K562 treated with DMSO at 1 percent for 24 hours (cell line): ENCODE data around the gene MYH7. TPM values are rescaled to one million over a fixed set of nuclear protein-coding genes. Genes with fewer than 3 reads are reported as not detected.

ENCODE experiments used
- total RNA-seq: library from RNA; unstranded; fragments of 300-600 nt; gene quantifications from 2 replicates; pipeline ENCODE4 v1.2.3, GENCODE V29; 2022; ENCODE audit warnings: low read depth; ENCODE audit not compliant: insufficient read depth

MYH7 gene
- total RNA-seq = not detected in 2 replicates

DNA sequence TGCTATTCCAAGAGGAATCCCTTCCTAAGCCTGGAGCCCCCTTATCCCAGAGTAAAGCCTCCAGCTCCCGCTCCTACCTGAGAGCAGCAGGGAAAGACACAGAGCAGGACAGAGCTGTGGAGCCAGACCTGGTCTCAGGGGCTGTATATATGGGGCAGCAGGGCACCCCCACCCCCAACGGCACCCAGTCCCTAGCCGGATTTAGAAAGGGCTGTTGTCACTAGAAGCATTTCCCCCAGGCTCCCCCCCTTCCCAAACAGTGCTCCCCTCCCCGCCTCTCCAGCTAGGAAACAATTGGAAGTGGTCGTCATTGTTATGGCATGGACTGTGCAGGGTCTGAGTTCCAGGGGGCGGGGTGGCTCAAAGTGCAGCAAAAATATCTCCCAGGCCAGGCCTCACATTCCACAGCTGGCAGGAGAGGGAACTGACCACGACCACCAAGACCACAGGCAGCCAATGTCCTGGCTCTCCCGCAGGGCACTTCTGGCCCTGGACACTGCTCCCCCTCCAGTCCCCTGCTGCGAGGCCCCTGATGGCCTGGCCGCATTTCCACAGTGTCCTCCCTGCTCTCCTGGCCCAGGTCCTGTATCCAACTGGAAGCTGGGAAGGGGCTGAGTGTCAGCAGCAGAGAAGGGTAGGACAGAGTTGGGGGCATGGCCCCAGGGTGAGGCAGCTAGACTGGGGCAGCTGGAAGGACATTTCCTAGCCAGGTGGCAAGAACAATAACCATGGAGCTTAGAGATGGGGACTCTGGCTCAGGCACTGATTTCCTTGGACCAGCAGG, at the start of gene MYH7:
Gene MYH7 (minus strand): TSS at position 118 of the 784 bp plus-strand sequence. CDS start 1,928 bp downstream, outside the sequence.

DNA sequence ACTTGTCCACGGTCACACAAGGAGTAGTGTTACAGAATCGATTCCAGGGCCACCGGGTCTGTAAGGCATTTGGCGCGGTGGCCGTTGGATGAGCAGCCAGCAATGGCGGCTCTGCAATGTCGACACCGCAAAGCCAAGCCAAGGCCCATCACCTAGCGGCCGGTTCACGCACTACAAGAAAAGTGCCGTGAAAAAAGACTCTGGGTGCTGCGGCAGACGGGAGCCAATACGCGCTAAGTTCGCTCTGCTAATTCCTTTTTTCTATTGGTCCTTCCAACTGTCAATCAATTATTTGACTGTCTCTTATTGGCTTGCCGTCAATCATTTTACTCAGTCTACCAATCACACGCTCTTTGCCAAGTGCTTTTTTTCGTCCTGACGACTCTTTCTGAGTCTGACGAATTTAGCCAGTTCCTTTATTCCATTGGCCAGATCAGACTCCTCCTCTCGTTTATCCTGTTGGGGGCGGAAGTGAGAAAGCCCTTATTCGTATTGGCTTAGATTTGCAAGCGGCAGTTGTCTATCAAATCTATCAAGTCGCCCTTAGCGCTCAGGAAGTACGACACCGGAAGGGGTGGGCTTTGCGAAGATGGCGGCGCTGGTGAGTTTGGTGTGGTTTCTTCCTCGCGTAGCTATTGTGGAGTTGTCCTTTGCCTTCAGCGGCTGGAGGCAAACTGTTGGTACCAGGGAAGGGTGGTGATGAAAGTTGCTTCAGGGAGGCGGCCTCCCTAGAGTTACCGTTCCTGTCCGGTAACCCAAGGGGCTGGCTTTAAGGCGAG, 33.9 kb upstream of the MYH7 start, which contains the start of gene NGDN:
Gene NGDN (plus strand): TSS at position 577 of the 779 bp plus-strand sequence. CDS start 13 bp downstream, at position 590.

DNA sequence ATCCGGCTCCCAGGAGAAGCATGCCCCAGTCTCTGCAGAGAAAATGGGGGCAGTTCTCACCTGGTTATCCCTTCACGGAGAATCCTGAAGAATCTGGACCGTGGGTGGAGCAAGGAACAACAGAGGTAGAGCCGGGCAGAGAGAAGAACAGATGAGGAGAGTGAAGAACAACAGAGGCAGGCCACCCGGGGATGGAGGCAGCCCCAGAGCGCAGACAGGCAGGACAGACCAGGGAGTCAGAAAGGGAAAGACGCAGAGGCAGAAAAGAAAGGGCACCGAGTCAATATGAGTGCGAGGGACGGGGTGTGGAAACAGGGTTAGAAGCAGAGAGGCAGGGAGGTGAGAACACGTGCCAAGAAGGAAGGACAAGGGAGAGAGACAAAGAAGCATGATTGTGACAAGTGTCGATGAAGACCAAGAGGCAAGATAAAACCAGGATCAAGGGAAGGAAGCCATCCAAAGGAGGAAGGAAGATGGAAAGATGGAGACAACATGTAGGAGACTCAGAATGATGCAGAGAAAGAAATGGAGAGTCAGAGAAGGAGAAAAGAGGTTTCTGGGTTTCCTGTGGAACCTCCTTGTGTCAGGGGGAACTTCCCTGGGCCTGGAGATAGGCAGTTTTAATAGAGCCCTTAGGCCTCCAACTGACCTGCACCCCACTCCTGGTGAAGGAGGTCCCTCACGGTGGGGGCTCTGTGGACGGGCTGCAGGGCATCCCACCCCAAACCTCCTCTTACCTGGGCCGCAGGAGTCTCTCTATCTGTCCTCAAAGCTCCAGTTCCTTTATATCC, 27.7 kb downstream of the MYH7 start, which contains the start of gene MYH6:
Gene MYH6 (minus strand): TSS at position 758 of the 791 bp plus-strand sequence. CDS start 1,050 bp downstream, outside the sequence.

DNA sequence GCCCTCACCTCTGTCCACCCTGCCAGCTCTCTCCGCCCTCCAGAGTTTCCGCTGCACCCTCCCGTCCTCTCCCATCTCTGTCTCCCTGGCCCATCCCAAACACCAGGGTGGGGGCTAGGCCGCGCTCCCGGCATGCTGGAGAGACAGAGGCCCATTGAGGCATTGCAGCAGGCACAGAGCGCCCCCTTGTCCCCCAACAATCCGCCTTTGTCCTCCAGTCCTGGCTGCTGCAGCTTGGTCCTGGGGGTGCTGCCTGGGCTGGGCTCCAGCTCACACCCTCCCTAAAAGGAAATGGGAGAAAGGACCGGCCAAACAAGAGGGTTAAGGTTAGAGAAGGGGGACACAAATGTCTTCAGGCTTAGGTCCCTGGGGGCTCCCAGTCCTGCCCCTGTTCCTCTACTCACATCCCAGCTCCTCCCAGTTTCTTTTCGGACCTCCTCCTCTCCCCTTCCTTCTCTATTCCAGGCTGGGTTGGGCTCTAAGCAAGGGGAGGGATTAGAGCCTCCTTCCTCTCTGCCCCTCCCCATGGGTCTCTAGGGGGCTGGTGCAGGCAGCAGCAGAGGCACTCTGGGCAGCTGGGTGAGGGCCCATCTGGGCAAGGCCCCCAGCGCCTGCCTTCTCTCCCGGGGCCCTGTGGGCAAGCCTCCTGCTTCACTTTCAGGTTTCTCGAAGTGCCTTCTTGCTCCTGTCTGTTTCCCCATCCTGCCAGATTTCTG, 58.8 kb downstream of the MYH7 start, which contains the start of gene CMTM5:
Gene CMTM5 (plus strand): TSS at position 565 of the 716 bp plus-strand sequence. CDS start 206 bp downstream, outside the sequence.

DNA sequence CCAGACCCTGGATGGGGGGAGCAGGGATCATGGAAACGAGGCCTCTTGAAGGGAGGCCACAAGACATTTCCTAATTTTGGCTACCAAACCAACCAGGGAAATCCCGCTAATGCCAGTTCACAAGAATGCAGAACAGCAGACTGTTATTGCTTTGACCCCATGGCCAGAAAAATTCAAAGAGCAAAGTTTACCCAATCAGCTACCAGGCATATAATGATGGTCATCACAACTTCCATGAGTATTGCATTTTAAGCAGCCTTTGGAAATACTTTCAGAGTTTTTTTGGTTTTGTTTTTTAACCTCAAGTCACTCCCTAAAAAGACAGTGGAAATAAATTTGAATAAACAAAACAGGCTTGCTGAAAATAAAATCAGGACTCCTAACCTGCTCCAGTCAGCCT, 63.0 kb downstream of the MYH7 start, which contains the start of gene IL25:
Gene IL25 (plus strand): TSS at position 301 of the 400 bp plus-strand sequence.

DNA sequence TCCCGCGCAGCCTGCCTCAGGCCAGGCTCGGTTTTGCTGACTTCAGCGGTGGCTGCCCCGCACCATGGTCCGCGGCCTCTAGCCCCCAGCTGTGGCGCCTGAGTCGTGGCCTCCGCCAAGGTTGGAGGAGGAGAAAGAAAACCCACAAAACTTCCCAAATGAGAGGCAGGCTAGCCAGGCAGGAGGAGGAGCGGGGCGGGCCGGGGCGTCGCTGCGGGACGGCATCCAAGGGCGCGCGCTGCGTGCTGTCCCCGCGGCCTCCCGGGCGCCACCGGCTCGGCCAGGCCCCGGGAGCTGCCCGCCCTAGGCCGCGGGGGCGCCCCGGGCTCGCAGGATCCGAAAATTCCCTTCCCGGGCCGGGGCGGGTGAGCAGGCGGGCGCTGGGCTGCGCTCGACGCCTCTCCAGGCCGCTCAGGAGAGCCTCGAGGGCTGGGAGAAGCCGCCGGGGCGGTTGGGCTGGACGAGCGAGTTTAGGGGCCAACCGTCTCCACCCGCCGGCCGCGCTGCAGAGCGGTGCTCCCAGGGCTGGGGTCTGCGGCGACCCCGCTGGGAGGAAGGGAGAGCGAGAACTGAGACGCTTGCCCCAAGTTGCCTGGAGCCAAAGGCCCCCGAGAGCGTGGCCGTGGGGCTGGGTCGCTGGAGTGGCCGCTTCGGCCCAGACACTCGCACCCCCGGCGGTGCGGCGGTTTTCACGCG, 70.3 kb downstream of the MYH7 start, which contains the start of gene EFS:
Gene EFS (minus strand): TSS at position 137 of the 696 bp plus-strand sequence. CDS start 147 bp downstream, outside the sequence.

Other genes starting within 250 kb of the MYH7 start
- gene RNF212B, start 197.7 kb downstream of the MYH7 start, total RNA-seq = not detected in 2 replicates
- 11.7 and 15.7 TPM in 2 replicates for gene HOMEZ, start 149.5 kb downstream of the MYH7 start, total RNA-seq
- gene PPP1R3E, start 132.8 kb downstream of the MYH7 start, total RNA-seq = 9.0 and 10.3 TPM in 2 replicates
- gene BCL2L2, start 128.8 kb downstream of the MYH7 start, total RNA-seq = 18.4 and 20.3 TPM in 2 replicates
- 97.6 and 109 TPM in 2 replicates for gene PABPN1, start 114.2 kb downstream of the MYH7 start, total RNA-seq
- gene SLC22A17, start 82.8 kb downstream of the MYH7 start, total RNA-seq = 0.73 and 1.1 TPM in 2 replicates
- not detected in 2 replicates for gene EFS, start 70.5 kb downstream of the MYH7 start, total RNA-seq
- not detected in 2 replicates for gene IL25, start 62.9 kb downstream of the MYH7 start, total RNA-seq
- gene CMTM5, start 58.6 kb downstream of the MYH7 start, total RNA-seq = not detected in 2 replicates
- gene MYH6, start 27.4 kb downstream of the MYH7 start, total RNA-seq = not detected in 2 replicates
- 31.3 and 32.8 TPM in 2 replicates for gene NGDN, start 34.0 kb upstream of the MYH7 start, total RNA-seq
- gene ZFHX2, start 116.1 kb upstream of the MYH7 start, total RNA-seq = 0.14 and 0.25 TPM in 2 replicates
- 5.7 and 7.4 TPM in 2 replicates for gene THTPA, start 120.6 kb upstream of the MYH7 start, total RNA-seq
- 45.8 and 58.3 TPM in 2 replicates for gene AP1G2, start 132.1 kb upstream of the MYH7 start, total RNA-seq
- gene JPH4, start 143.1 kb upstream of the MYH7 start, total RNA-seq = 0.45 TPM in 2 replicates
- gene DHRS2, start 200.7 kb upstream of the MYH7 start, total RNA-seq = 198 and 223 TPM in 2 replicates